ENCODE data around the gene SRRM4.

GRCh38 chr12:119102714-119103113 is 121.4 kb downstream of the SRRM4 start:
- TF ChIP-seq CTCF (optimal IDR thresholded peaks at IDR 0.05 in 1 of 3, IDR thresholded peaks at IDR 0.05 in 1 of 3, conservative IDR thresholded peaks at IDR 0.05 in 1 of 3; ENCODE audit: extremely low read depth in 1 of 3, insufficient read depth in 2 of 3, low read length in 3 of 3), result no peak
- no peak for TF ChIP-seq EZH2 (IDR thresholded peaks at IDR 0.05; ENCODE audit: low read length)

All from keratinocyte (primary cell).